HG02943 (cell line): Measurements from ENCODE around the gene ZNF407.

ENCODE experiments used
- ATAC-seq: cut with Tn5 transposase; IDR thresholded peaks from one replicate; pipeline ENCODE4 v1.9.1; 2021; ENCODE audit warnings: mild to moderate bottlenecking, low read depth, moderate library complexity; ENCODE audit not compliant: unreplicated experiment

The ZNF407 gene

DNA sequence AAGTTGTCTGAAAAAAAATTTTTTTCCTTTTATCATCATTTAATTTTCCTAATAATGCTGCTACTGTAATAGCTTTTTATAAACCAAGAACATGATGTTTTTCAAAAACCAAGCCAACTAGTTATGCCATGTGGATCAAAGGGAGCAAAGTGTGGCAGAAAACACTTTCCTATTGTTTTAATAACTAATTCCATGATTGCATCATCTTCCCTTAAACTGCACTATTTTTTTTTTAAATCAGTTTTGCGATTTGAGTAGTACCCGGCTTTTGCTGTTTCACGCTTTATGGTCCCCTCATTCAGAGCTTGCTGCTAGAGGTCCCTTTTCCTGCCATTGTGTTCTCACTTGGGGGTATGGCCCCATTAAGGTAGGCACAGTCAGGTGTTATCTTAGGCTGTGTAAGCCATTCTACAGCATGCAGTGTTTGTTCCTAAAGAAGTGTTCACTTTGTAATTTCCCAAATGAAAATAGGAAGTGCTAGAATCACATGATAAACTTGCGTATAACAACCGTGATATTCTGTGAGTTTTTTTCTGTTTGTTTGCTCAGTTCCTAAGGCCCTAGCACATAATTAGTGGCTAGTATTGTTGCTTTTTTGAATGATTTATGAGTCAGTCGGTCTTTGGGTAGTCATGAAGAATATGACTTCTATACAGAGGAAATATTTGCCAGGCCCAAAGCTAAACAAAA lies 385.4 kb downstream of the ZNF407 start:
- no peak for ATAC-seq

DNA sequence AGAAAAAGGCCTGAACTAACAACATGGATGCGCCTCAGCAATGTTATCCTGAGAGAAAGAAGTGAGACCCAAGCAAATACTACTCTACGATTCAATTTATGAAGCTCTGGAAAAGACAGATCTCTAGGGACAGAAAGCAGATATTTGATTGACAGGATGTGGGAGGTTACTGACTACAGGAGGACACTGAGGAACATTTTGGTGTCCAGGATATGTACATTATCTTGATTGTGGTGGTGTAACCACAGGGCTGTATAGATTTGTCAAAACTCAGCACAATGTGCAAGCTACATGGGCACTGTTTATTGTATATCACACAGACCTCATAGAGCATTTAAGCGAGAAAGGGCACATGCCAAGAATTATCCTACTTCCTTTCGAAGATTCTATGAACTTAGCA lies 391.5 kb downstream of the ZNF407 start:
- ATAC-seq: no peak

DNA sequence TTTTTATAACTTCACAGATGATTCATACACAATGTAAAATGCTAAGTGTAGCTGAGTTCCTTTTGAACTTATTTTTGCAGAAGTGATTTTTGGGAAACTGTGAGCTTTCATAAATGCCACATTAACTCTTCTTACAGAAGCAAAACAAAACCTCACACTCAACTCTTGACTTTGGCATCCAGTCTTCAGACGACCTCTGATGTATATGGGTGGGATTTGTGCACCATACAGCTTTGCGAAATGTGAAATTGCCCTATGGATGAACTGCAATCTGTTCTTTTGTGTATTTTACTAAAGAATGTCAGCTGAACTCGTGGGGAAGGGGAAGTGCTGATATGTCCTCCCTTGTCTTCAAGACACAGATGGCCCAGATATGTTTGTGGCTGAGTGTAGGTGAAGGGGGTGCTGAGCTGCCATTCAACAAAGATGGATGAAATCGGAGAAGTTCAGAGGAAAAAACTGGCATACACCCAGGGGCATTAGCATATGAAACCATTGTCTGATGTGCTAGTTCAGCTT lies 393.0 kb downstream of the ZNF407 start:
- no peak for ATAC-seq

DNA sequence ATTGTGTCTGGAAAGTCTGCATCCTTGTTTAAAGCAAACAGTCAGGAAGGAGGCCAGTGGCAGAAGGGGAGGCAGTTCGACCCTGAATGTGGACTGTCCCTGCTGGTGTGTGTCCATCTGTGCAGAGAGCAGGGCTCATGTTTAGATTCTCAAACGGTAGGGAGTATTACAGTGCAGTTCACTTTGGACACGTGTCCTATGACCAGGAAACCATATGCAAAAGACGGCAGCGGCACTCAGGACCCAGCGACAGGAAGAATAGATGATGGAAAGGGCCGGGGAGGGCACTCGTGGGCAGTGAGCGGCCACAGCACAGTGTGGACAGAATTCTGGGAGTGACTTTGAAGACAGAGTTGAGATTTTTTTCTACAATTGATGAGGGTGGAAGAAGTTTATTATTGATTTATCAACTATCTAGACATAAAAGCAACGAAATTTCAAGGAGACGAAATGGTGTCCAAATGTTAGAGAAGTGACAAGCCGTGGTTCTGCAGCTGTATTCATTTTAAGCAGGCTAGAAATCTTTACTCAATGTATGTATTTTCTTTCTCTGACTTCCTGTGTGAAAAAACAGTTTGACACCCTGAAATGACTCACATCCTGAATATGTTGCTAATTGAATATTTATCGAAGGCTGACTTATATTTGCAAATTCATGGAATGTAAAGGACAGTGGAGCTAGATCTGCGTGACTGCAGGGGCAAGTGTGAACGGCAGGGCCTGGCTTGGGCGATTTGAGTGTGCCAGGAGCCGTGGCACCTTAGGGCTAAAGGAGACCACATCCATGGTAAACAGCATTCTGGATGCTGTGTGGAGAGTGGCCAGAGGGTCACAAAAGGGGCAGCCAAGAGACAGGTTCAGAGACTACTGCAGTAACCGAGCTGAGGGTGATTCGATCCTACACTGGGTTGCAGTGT lies 397.1 kb downstream of the ZNF407 start:
- ATAC-seq: peak; percentile 79

DNA sequence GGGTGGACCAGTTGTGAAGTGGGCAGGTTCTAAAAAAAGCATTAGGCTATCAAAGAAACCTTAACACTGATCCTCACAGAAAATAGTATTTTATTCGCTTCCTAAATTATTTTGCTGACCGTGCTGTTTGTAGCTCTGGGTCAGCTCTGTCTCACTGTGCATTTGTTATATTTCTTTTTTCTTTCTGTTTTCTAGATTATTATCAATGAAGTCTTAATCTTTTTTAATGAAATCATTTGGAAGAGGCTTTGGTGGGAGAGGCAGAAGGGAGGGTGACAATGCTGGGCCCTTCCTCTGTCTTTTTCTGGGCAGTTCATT lies 397.7 kb downstream of the ZNF407 start:
- no peak for ATAC-seq

DNA sequence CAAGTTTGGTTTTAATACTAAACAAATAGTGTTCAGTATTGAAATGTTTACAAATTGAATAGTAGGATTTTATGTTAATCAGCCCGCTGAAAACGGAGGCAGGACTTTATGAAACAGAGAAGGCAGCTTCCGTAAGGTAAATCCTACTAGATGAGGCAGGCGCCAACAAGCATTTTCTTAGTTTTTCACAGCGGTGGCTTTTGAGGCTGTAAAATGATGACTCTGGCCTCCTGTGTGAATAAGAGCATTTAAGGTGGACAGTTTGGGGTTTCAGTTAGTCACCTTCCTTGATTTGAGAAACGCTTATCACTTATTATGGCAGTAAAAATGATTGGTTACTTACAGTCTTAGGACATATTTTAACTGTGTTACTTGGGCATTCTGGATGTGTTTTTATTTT lies 398.4 kb downstream of the ZNF407 start:
- no peak for ATAC-seq

DNA sequence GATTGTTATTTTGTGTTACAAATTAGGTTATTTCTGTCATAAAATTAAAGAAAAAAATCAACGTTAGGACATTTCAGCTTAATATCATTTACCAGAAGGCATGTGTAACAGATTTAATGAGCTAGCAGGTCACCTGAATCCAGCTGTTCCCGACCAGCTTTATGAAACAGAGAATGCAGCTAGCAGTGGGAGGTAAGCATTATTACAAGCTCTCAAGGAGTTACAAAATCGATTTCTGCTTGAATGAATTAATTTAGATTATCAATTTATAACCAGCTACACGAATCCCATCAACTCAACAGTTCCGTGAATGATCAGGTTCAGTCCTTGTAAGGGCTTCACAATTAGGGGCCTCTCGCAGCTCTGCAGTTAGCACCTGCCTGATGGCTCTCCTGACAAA lies 399.3 kb downstream of the ZNF407 start:
- no peak for ATAC-seq

DNA sequence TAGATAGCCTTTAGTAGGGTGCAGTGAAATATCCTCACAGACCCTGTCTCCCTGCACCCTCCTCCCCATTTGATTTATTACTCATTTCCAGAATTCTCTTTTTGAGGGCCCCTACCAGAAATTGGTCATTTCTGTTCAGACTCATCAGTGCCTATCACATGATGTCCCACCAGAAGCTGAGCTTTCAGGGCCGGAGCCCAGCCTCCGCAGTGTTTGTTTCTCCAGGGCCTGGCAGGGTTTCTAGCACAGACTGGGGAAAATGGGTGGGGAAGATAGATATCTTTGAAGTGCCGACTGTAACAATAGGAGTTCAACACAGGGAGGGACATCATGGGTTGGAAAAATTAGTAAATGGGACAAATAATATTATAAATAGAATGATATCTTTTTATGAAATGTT lies 403.2 kb downstream of the ZNF407 start:
- ATAC-seq: no peak

DNA sequence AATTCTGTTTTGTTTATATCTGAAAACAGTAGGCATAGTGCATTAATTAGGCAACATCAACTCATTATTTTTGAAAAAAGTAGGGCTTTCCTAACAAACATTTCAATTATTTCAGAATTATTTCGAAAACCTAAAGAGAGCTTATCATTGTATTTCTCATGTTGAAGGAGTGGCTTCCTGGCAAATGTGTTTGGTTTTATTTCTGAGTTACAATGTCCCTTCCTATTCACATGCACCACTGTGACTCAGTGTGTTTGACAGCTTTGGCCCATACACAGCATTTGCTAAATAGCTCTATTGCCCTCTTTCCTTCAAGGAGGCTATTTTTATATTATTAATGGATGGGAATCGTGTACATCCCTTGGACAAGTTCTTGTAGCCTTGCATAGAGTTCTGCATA lies 405.4 kb downstream of the ZNF407 start:
- no peak for ATAC-seq

DNA sequence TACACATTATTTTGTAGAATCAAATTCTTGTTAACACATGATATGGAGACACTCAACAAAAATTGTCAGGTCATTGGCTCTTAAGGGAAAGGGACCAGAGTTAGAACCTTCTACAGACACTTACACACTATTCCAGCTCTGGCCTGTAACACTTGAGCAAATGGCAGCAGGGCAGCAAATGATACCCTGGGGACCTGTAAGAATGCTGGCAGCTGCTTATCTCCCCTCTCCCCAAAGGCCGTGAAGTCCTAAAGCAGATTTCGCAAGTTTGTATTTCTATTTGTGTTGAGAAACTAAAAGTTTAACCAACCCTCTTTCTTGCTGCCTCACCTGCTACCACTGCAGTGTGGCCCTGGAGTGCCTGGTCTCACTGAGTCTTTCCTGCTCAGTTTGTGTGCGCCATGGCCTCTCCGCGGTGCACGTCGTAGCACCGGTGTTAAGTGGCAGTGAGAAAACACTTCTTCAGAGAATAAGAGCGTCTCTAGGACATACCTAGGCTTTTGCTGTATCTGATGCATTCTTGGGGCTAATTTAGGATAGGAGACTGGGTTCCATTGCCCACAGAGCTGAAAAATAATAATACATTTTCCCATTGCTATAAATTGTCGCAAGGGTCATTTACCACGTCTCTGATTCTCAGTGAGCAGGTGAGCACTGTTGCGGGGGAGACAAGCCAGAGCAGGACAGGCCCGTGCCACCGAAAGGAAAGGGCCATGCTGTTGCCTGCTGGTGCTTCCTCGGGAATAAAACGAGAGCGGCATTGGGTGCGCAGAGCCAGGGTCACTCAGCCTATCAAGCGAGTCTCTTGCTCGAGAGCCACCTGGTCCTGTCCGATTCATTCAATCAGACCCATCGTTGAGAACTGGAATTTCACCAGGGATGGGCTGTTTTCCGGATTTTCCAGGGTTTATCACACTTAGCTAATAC lies 406.4 kb downstream of the ZNF407 start:
- ATAC-seq: no peak

DNA sequence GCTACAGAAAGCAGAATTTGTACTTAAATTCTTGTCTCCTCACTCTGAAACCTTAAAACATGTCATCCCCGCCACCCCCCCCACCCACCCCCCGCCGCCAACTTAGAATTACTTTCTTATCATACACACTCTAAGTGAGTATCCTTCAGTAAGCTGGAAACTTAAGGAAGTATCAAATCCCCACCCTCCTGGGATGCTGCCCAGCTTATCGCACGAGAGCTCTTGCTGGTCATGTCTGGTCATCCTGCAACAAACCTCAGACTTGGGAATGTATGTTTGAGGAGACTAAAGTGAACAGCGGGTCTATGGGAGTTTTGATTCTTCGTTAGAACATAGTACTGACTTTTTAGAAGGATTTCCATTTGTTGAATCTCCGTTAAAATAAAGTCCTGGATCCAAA lies 408.0 kb downstream of the ZNF407 start:
- ATAC-seq: no peak

DNA sequence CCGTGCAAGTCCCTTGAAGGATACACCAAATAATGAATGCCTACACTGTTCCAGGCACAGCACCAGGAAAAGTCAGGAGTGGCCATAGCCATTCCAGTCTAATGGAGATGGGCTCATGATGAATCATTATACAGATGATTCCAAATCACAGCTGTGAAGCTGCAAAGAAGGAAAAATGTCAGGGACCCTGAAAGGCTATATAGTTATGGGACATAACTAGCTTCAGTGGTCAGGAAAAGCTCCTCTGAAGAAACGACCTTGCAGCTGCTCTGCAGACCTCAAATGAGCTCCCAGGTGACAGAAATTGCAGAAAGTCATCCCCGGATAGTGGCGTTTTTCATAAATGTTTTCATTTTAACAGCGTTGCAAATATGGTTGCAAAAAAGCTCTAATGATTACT lies 410.5 kb downstream of the ZNF407 start:
- ATAC-seq: no peak

DNA sequence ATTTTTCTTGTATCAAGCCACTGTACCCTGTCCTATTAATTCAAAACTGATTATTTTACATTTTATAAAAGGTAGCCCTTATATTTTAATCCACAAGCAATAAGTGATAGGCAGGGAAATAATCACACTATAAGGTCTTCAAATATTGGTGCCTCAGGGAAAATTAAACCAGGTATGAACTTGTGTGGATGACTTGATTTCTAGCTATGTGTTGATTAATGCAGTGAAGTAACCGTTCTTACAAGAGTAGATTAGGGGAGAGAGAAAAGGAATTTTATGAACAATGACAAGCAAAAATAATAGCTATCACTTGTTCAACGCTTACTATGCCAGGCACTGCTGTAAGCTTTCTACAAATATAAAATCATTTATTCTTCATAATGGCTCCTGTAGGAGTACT lies 411.6 kb downstream of the ZNF407 start:
- ATAC-seq: no peak

DNA sequence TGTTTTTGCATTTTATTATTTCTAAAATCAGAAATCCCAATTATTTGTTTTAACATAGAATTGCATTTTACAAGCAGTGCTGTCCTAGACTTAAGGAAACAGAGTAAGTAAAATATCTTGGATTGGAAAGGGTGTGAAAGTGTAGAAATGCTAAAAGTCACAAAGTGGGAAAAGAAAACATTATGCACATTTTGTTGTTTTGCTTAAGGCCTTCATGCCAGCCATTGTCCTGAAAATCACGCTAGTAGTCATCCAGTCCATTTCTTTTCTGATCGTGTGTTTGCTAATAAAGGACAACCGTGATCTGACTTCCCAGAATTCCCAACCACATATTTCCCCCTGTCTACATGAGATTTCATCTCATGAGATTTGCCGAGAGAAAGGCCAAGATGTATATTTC lies 412.2 kb downstream of the ZNF407 start:
- ATAC-seq: no peak

DNA sequence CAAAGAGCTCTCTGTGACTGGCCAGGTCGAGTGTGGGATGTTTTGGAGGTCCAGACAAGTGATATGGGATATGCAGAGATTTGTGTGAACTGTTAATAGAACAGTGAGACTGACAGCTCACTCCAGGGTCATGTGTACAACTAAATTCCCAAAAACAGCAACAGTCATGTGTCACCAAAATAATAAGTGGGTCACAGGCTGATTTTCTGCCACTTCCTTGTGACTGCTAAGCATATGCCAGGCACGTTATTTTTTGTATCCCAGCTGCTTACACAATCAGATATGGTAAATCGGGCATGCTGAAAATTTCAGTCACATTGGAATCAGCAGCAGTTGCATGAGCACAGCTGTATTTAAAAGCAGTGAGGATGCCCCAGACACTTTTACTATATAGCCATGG lies 412.6 kb downstream of the ZNF407 start:
- ATAC-seq: no peak

DNA sequence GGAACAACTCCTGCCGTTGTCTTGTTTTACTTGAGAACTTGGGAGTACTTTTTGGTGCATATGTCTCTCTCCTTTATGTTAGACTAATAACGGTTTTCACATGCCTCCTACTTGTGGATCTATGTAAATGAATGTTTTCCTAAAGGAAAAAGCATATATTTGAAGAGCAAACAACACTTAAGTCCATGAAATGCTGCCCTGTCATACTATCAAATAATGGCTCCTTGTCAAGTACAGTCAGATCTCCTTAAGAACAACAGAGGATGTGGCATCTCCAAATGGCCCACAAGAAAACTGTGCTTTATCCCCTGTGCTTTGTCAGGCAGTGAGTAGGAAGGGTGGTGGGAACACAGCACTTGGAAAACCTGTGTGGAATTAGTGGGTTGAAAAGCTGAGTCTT lies 413.0 kb downstream of the ZNF407 start:
- ATAC-seq: no peak

DNA sequence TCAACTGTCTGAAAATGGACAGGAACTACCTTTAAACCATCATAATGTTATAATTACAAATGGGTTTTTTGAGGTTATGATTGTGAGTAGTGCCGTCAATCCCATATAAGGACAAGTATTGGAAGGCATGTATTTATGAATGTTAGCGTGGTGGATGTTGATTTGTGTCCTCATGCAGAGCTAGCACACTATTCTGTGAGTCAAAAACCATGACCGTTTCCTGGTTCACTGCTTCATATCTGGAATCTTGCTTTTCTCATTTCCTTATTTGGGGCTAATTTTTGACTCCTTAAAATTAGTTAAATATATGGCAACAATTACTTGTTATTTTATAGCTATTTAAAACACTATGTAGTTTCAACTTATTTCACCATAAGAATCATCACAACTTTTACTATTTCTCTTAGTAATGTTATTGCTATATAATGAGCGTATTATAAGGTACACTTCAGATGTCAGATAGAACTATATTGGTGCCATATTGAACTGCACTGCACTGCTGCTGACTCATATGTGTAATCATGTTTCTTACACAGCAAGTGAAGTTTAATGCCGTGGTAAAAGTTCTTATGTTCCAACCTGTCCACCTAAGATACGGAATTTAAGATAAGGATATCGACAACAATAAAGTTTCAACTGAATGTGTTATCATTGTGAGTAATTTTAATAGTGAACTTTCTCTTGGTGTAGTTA lies 418.5 kb downstream of the ZNF407 start:
- peak; percentile 71 for ATAC-seq

DNA sequence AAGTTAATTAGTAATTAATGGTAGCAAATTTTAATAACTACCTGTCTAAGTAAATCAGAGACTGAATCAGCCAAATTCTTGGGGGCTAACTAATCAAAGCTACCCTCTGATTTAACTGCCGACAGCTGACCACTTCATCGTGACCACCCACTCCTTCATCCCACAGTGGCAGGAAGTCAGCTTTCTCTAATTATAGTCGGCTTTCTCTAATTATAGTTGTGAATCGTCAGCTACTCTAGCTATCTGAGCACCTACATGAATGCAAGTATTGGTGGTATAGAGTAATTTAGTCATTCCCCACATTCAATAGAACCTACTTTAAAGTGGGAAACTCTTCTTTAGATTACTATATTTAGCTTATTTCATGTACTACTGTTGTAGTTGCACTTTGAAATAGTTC lies 425.8 kb downstream of the ZNF407 start:
- ATAC-seq: no peak

DNA sequence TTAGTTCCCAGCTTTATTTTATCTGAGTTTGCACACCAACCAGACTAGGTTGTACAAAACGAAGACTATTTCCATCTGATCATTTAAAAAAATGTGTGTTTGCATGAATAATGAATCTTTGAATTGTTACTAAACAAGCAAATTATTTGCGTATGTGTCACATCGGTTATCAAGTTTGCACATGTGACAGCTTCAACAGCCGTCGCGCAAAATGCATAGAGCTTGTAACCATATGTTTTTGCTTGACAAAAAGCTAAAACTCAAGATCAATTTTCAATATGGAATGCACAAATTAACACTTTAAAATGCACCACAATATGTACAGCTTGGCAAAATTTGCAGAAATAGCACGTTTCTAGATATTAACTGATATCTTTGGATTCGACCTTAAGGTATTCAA lies 427.2 kb downstream of the ZNF407 start:
- no peak for ATAC-seq

DNA sequence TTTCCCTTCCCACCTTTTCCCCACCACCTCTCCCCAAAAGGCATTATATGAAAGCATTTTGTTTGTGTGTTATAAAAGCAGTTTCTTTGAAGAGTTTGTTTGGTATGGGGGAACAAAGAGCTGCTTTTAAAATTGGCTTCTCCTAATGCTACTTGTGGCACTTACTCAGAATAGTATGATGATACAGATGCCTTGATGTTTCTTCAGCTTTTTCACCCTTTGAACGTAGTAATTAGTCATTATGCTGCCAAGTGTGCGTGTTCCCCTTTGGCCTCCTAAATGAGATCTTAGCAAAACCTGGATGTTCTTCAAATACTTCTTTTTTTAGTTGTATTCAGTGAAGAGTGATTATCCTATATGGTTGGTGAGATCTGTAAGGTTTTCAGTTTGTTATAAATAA lies 427.9 kb downstream of the ZNF407 start:
- no peak for ATAC-seq
